ENCODE data around the gene LRRC4C. TPM values are rescaled to one million over a fixed set of nuclear protein-coding genes. Genes with fewer than 3 reads are reported as not detected.

The LRRC4C gene
- total RNA-seq, 3 donors from 2014 or later (not counting 1 experiment from before 2014, with no cell fraction given), result not detected

DNA sequence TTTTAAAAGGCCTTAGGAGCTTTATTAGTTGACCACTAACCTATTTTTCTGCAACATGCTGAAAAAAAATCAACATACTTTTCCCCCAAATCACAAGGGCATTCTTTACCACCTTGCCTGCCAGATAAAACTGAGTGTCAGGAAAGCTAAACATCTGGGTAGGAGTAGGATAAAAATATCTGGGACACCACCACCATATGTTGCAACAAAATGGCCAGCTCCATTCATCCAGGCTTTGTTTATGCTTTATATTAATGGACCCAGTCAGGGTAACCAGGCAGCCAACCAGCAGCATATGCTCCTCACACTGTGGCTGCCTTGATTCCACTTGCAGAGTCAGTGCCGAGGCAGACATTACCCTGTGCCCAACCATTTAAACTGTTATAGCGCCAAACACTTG is 1024.5 kb downstream of the LRRC4C start:
- WGBS (ENCODE audit: insufficient coverage), result 100% methylated on average over 2 of the region's 2 CpGs
- H3K36me3 ChIP-seq (ENCODE audit: control insufficient read depth, insufficient read depth, low read length), result no peaks in the 10 kb centered on the region
- no peak overlapping the region for H3K4me3 ChIP-seq (ENCODE audit: low read length)
- intact Hi-C loops (cut with micrococcal nuclease), result no loop called here
- peaks cover 14 to 26% of the 10 kb centered on the region in 2 donors for H3K9me3 Mint-ChIP-seq
- H3K9me3 ChIP-seq (ENCODE audit: control insufficient read depth, insufficient read depth, low read length), result peaks cover 10% of the 10 kb centered on the region
- TF ChIP-seq, protein P1, sequence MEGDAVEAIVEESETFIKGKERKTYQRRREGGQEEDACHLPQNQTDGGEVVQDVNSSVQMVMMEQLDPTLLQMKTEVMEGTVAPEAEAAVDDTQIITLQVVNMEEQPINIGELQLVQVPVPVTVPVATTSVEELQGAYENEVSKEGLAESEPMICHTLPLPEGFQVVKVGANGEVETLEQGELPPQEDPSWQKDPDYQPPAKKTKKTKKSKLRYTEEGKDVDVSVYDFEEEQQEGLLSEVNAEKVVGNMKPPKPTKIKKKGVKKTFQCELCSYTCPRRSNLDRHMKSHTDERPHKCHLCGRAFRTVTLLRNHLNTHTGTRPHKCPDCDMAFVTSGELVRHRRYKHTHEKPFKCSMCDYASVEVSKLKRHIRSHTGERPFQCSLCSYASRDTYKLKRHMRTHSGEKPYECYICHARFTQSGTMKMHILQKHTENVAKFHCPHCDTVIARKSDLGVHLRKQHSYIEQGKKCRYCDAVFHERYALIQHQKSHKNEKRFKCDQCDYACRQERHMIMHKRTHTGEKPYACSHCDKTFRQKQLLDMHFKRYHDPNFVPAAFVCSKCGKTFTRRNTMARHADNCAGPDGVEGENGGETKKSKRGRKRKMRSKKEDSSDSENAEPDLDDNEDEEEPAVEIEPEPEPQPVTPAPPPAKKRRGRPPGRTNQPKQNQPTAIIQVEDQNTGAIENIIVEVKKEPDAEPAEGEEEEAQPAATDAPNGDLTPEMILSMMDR (IDR thresholded peaks at IDR 0.05), result no peak
- no peaks in the 10 kb centered on the region for H3K4me1 Mint-ChIP-seq
- ATAC-seq (no peak), DNase-seq (no peak)
- H3K27ac Mint-ChIP-seq, result no peak overlapping the region
- H3K27me3 ChIP-seq (ENCODE audit: control insufficient read depth, insufficient read depth, low read length), result no peaks in the 10 kb centered on the region
- H3K36me3 Mint-ChIP-seq, result peaks cover 7% of the 10 kb centered on the region
- no peak overlapping the region for H3K27ac ChIP-seq (ENCODE audit: low read length)
- H3K27me3 Mint-ChIP-seq (ENCODE audit: low read depth in 2 of 2), result no peaks in the 10 kb centered on the region
- H3K4me3 Mint-ChIP-seq, result no peak overlapping the region
- no peaks in the 10 kb centered on the region for H3K4me1 ChIP-seq (ENCODE audit: control insufficient read depth, insufficient read depth, low read length)

DNA sequence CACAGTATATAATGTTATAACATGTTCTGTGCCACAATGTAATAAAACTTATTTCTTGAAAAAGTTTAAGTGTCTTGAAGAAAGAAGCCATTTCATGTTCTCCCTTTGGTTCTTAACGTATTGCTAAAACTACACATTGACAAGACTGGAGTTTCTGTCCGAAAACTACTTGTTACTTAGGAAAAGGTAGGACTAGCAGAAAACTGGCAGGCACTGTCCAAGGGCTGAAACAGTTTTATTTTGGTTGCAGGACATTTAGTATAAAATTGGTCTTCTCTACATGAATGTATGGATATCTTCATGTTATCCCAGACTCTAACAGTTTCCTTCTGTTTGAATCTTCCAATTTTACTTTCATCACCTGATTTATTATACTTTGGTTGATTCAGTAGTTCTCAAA is 1027.1 kb downstream of the LRRC4C start:
- intact Hi-C loops (cut with micrococcal nuclease), result no loop called here
- Histone ChIP-seq H3K36me3 (ENCODE audit: control insufficient read depth, insufficient read depth, low read length) (no peaks in the 10 kb centered on the region), H3K9me3 (ENCODE audit: control insufficient read depth, insufficient read depth, low read length) (peaks cover 9% of the 10 kb centered on the region), H3K27me3 (ENCODE audit: control insufficient read depth, insufficient read depth, low read length) (no peaks in the 10 kb centered on the region), H3K4me1 (ENCODE audit: control insufficient read depth, insufficient read depth, low read length) (no peaks in the 10 kb centered on the region), H3K27ac (ENCODE audit: low read length) (no peak overlapping the region), H3K4me3 (ENCODE audit: low read length) (no peak overlapping the region)
- no peak overlapping the region for H3K4me3 Mint-ChIP-seq
- no peaks in the 10 kb centered on the region for H3K27me3 Mint-ChIP-seq (ENCODE audit: low read depth in 2 of 2)
- no peak for DNase-seq
- H3K9me3 Mint-ChIP-seq, result peaks cover 10 to 26% of the 10 kb centered on the region in 2 donors
- no peak for ATAC-seq
- TF ChIP-seq, protein P1 (IDR thresholded peaks at IDR 0.05), result no peak
- no peaks in the 10 kb centered on the region for H3K4me1 Mint-ChIP-seq
- H3K27ac Mint-ChIP-seq, result no peak overlapping the region
- 75% methylated on average over 2 of the region's 2 CpGs for WGBS (ENCODE audit: insufficient coverage)
- no peaks in the 10 kb centered on the region for H3K36me3 Mint-ChIP-seq

DNA sequence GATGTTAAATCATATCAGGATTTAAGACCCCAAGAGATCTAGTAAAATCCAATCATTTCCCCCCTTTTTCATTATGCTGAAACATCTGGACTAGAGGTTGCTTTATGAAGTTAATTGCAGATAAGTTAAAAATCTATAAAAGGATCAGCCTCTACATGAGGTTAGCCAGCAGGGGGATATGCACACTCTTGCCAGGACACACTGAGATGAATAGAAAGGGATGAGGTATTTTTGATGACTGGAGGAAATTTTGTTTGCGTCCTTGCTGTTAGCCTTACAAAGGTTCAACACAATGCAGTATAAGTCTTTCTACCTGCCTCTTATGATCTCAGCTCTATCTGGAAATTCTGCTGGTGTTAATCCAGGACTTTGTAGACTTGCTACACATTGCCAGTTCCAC is 1034.3 kb downstream of the LRRC4C start:
- WGBS (ENCODE audit: insufficient coverage), result no CpG with 5 or more reads among the region's 1 CpG
- intact Hi-C loops (cut with micrococcal nuclease), result no loop called here
- H3K27ac Mint-ChIP-seq, result no peak overlapping the region
- H3K36me3 Mint-ChIP-seq, result no peaks in the 10 kb centered on the region
- Histone ChIP-seq H3K9me3 (ENCODE audit: control insufficient read depth, insufficient read depth, low read length) (peaks cover 12% of the 10 kb centered on the region), H3K4me3 (ENCODE audit: low read length) (no peak overlapping the region), H3K36me3 (ENCODE audit: control insufficient read depth, insufficient read depth, low read length) (no peaks in the 10 kb centered on the region), H3K4me1 (ENCODE audit: control insufficient read depth, insufficient read depth, low read length) (no peaks in the 10 kb centered on the region), H3K27ac (ENCODE audit: low read length) (no peak overlapping the region), H3K27me3 (ENCODE audit: control insufficient read depth, insufficient read depth, low read length) (no peaks in the 10 kb centered on the region)
- no peaks in the 10 kb centered on the region for H3K27me3 Mint-ChIP-seq (ENCODE audit: low read depth in 2 of 2)
- no peak for DNase-seq
- ATAC-seq, result no peak
- TF ChIP-seq, protein P1 (IDR thresholded peaks at IDR 0.05), result no peak
- no peaks in the 10 kb centered on the region for H3K4me1 Mint-ChIP-seq
- H3K9me3 Mint-ChIP-seq, result peaks cover 9 to 21% of the 10 kb centered on the region in 2 donors
- H3K4me3 Mint-ChIP-seq, result no peak overlapping the region

DNA sequence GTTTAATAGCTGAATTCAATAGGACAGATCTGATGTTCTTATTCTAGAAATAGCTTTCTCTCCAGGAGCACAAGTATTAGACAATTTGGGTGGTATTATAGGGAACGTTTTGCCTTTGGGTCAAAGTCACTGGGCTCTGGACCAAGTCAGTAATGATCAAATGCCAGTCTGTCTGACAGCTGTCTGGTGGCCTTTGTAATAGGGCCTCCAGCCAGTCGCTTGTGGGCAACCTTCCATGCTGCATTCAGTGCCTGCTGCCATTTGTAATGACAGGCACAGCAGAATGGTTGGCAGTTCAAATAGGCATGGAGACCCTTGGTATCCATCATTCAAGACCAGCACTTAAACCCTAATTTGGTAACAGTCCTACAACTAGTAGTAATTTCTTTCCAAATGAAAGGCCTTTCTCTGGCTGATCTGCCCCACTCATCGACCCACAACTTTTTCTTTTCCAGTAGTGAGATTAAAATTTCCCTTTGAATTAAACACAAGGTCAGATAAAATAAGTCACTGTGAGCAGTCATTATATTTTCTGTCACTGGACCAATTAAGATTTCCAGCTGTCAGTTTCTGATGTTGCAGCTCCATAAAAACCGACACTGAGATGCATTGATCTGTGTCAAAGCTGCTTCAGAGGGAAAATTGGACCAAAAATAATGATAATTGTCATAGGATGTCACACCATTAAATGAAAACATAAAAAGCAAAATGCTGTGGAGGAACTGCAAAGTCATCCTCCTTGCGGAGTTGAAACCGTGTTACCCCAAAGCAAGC is 1038.1 kb downstream of the LRRC4C start:
- H3K27ac ChIP-seq (ENCODE audit: low read length), result no peak overlapping the region
- H3K4me3 Mint-ChIP-seq, result no peak overlapping the region
- H3K9me3 ChIP-seq (ENCODE audit: control insufficient read depth, insufficient read depth, low read length), result peaks cover 7% of the 10 kb centered on the region
- TF ChIP-seq, protein P1 (IDR thresholded peaks at IDR 0.05), result no peak
- no peak overlapping the region for H3K27ac Mint-ChIP-seq
- H3K9me3 Mint-ChIP-seq, result peaks cover 13 to 18% of the 10 kb centered on the region in 2 donors
- ATAC-seq (no peak), DNase-seq (no peak)
- no peak overlapping the region for H3K4me3 ChIP-seq (ENCODE audit: low read length)
- peaks cover 16% of the 10 kb centered on the region for H3K36me3 Mint-ChIP-seq
- 79% methylated on average over 6 of the region's 6 CpGs for WGBS (ENCODE audit: insufficient coverage)
- no peaks in the 10 kb centered on the region for H3K36me3 ChIP-seq (ENCODE audit: control insufficient read depth, insufficient read depth, low read length)
- H3K27me3 Mint-ChIP-seq (ENCODE audit: low read depth in 2 of 2), result no peaks in the 10 kb centered on the region
- no peaks in the 10 kb centered on the region for H3K4me1 Mint-ChIP-seq
- intact Hi-C loops (cut with micrococcal nuclease), result no loop called here
- no peaks in the 10 kb centered on the region for H3K27me3 ChIP-seq (ENCODE audit: control insufficient read depth, insufficient read depth, low read length)
- no peaks in the 10 kb centered on the region for H3K4me1 ChIP-seq (ENCODE audit: control insufficient read depth, insufficient read depth, low read length)

Data from natural killer cell (primary cell).